ENCODE data around the gene RAE1.
"Not testable (repeated sequence)": the region's sequence is repeated elsewhere in the genome, so short reads cannot be mapped to it uniquely, and the experiment has no call there.

The RAE1 gene

DNA sequence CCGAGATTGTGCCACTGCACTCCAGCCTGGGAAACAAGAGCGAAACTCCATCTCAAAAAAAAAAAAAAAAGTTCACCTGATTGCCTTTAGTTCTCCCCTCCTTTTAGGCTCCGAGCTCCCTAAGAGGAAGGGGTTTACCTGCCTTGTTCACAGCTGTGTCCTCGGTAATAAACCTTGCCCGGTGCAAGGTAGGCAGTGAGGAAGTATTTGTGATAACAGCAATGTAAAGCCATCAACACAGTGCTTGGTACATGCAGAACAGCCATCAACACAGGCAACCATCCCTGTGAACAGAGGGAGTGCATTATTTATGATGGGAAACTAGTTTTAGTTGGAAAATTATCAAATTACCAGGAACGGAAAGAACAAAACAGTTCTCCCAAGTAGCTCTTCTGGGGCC, 23.2 kb upstream of the RAE1 start:
- no peak for DNase-seq

GRCh38 chr20:57329608-57330221, 21.3 kb upstream of the RAE1 start, which contains the start of gene SPO11:
TSS of gene SPO11 (plus strand) at chr20:57329803. CDS start at chr20:57329868, 65 bp downstream.
- DNase-seq = no peak

DNA sequence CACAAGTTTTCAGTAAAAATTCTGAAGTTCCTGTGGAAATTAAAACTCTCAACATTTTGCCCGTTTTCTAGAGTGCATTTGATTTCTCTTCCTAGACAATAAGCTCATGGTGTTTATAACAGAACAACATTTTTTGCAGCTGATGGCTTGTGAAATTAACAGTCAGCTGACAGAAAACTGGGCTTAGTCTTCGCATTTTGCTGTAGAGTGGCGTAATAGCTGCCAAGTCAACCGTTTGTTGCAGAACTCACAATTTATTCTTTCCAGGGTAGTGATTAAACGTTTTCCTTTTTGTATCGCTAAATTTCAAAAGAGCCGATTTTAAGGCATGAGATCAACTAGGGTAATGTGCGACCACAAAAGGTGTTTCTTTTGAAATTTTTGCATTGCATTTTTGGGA, 20.1 kb upstream of the RAE1 start:
- DNase-seq = no peak

DNA sequence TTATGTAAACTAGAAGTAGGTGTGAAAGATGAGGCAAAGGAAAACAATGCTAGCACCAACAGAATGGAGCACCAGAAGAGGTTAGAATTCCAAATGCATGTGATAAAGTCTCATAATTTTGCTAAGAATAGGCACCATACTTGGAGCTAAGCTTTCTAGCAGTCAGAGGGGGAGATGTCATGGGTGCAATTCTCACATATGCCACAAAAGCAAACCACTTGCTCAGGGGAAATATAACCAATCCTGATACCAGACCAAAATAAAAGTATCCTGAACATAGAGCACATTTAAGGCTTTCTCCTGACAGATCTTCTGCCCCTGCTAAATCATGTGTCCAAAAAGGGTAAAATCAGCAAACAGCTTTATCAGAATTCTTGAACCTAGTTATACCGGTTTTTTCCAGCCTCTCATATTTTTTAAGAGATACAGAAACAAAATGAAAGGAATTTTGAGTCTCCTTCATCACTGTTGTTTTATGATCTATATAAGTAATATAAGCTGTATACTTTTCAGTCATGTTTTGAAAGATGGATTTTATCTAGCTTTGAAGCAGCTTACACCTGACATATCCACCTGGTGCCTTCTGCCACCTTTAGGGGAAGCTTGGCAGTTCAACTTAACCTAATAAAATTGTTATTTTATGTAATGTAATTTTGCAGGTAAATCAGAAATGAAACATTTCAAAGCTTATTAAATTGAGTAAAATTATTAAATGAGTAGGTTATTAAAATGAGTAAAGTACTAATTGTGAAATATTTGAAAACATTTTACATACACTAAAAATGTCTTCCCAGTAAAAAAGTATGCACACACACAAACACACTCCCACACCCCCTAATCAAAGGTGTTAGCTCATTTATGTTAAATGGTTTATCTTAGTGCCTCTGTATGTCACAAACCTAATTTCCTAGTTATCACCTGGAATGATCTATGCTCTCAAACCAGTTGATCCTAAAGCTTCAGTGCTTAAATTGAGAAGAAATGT, 18.7 kb upstream of the RAE1 start:
- no peak for DNase-seq

GRCh38 chr20:57335392-57335791, 15.7 kb upstream of the RAE1 start:
- no peak for DNase-seq

- DNase-seq = no peak
Observed at GRCh38 chr20:57341663-57342062, 9.4 kb upstream of the RAE1 start.

DNA sequence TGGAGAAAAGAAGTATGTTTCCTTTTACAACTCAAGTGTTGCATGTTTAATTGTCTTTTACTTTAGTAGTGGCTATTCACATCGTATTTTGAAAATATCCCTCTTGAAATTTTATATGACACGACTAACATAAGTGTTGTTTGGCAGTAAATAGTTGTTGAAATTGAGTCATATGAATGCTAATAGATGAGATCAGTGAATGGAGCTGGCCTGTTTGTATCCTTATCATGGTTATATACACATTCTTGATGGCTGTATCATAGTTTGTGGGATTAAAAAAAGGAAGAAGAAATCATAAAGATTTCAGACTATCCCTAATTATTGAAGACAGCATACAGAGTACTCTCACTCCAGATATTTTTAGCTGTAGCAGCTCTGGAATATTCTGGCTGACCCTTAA, 8.2 kb upstream of the RAE1 start:
- DNase-seq = no peak

DNA sequence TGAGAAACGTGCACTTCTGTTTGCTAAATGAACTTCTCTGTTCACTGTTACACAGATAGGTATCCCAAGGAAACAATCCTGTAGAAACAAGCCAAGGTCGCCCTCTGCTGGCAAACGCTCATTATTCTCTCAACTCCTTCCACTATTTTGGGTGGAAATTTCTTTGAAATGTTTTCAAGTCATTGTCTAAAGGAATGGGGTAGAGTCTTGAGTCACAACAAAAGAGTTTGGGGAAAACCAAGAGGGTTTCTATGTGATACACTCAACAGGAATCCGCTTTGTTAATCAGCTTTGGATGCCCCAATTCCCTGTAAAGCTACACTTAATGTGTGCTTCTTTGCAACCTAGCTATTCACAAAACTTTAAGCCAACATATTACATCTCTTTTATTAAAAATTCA, 4.6 kb upstream of the RAE1 start:
- DNase-seq = peak; percentile 47 to 66

DNA sequence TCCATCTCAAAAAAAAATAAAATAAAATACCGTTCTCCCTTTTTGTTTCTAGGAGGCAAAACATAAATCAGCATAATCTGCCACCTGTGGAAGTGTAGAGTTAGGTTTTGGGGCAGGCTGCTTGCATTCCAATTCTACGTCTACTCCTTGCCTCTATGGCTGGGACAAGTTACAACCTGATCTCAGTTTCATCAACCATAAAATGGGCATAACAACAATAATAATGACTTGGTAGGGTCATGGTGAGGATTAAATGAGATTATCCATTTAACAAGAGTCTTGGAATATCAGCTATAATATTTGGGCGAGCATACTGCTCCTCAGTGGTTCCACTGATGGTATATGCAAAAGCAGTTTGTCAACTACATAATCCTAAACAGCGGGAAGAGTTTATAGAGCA, 3.7 kb upstream of the RAE1 start:
- DNase-seq = no peak

GRCh38 chr20:57348200-57348921, 2.7 kb upstream of the RAE1 start:
- not testable (repeated sequence) for DNase-seq

DNA sequence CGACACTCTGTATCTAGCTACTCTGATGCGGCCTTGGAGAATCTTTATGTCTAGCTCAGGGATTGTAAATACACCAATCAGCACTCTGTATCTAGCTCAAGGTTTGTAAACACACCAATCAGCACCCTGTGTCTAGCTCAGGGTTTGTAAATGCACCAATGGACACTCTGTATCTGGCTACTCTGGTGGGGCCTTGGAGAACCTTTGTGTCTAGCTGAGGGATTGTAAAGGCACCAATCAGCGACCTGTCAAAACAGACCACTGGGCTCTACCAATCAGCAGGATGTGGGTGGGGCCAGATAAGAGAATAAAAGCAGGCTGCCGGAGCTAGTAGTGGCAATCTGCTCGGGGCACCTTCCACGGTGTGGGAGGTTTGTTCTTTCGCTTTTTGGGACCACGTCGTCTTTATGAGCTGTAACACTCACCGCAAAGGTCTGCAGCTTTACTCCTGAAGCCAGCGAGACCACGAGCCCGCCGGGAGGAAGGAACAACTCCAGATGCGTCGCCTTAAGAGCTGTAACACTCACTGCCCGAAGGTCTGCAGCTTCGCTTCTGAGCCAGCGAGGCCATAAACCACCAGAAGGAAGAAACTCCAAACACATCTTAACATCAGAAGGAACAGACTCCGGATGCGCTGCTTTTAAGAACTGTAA, 2.0 kb upstream of the RAE1 start:
- DNase-seq = not testable (repeated sequence)

GRCh38 chr20:57350081-57350710, 859 bp upstream of the RAE1 start:
- DNase-seq = no peak

GRCh38 chr20:57350726-57351041, 371 bp upstream of the RAE1 start:
- DNase-seq = not testable (repeated sequence)

GRCh38 chr20:57352305-57352704, 1.2 kb downstream of the RAE1 start:
- DNase-seq = no peak

GRCh38 chr20:57353351-57353750, 2.3 kb downstream of the RAE1 start:
- no peak for DNase-seq

DNA sequence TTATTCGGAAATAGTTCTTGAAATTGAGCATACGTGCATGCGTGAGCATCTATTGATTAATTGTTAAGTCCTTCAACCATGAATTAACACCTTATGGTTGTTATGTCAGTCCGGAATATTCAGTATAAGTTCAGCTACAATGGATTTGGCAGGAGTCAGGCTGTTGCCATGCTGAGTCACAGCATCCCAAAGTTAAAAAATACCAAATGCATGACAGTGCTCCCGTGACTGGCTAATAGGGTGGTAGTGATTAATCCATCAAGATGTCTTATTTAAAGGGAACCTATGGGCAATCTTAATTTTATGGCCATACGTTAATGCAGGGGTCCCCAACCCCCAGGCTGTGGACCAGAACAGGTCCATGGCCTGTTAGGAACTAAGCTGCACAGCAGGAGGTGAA, 10.5 kb downstream of the RAE1 start:
- DNase-seq = no peak

DNA sequence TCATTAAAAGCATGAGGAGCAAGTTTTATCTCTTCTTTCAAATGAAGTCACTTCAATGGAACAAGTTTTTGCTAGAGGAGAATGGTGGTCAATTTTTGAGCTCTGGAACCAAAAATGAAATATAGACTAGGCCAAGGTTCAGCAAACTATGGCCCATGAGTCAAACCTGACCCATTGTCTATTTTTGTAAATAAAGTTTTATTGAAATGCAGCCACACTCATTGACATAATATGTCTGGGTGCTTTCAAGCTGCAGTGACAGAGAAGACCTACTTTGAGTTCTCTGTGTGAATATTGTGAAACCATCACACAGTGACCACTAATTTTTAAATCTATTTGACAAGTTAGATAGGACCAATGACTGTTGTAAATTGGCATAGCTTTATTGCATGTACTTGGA, 13.4 kb downstream of the RAE1 start:
- DNase-seq = no peak

GRCh38 chr20:57369596-57369995, 18.5 kb downstream of the RAE1 start:
- no peak for DNase-seq

GRCh38 chr20:57370316-57370715, 19.3 kb downstream of the RAE1 start:
- no peak for DNase-seq

GRCh38 chr20:57371363-57371762, 20.3 kb downstream of the RAE1 start:
- DNase-seq = no peak

DNA sequence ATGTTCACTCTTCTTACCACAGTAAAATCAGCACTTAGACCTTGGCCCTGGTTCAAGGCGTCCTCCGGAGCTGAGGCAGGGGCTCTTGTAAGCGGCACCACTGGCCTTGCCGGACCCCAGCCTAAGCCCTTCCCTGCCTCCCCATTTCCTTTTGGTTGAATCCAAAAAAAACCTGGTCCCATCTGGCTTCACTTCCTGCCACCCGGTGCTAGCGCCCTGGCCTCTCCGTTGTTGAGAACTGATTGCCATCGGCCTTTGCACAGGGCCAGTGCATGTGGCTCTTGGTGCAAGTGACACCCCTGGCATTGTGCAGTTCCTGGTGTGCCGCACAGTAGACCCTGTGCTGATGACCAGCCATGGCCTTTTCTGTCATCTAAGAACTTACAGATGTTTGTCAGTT, 21.1 kb downstream of the RAE1 start:
- no peak for DNase-seq

GRCh38 chr20:57372581-57373350, 21.7 kb downstream of the RAE1 start:
- DNase-seq = no peak

All from stimulated activated CD4-positive, alpha-beta T cell treated with anti-CD3 and anti-CD28 coated beads, Interleukin-4, amount 100 ng/mL, for 4 hours (primary cell).